Measurements from ENCODE around the gene HECW1. TPM values are rescaled to one million over a fixed set of nuclear protein-coding genes. Genes with fewer than 3 reads are reported as not detected.

The HECW1 gene
- total RNA-seq, 4 donors from 2014 or later: 0.83 to 3.9 (median 2.7) TPM; not detected in 1

DNA sequence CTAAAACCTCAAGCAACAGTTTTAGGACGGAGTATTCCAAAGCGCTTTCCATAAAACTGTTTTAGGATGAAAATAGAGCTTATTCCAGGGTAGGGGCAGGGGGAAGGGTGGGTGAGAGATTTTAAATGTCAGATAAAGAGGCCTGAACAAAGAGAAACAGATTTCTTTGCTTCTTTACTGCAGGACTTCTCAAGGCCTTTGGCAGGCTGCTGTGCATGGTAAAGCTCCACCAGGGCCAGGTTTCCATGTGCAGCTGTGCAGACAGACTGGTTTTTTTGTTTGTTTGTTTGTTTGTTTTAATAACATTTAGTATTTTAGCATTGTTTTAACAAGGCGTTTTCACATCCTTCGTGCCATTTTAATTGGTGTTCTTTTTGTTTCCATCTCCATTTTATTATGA is 26.3 kb downstream of the HECW1 start:
- H3K36me3 ChIP-seq: no peaks in the 10 kb centered on the region

GRCh38 chr7:43139137-43139536 is 26.7 kb downstream of the HECW1 start:
- no peak for TF ChIP-seq CTCF (IDR thresholded peaks at IDR 0.05)
- TF ChIP-seq POLR2A (IDR thresholded peaks at IDR 0.05): no peak
- Histone ChIP-seq H3K9me3 (no peaks in the 10 kb centered on the region), H3K27ac (no peak overlapping the region), H3K27me3 (no peaks in the 10 kb centered on the region), H3K4me1 (no peaks in the 10 kb centered on the region), H3K36me3 (no peaks in the 10 kb centered on the region), H3K4me3 (no peak overlapping the region)
- DNase-seq: no peak

More for the DNA sequence above, 26.3 kb downstream of the HECW1 start:
- no peaks in the 10 kb centered on the region for H3K27me3 ChIP-seq
- H3K27ac ChIP-seq: no peak overlapping the region
- no peak for DNase-seq
- no peak overlapping the region for H3K4me3 ChIP-seq
- no peaks in the 10 kb centered on the region for H3K9me3 ChIP-seq
- TF ChIP-seq POLR2A (IDR thresholded peaks at IDR 0.05) (no peak), CTCF (IDR thresholded peaks at IDR 0.05) (no peak)
- H3K4me1 ChIP-seq: no peaks in the 10 kb centered on the region

DNA sequence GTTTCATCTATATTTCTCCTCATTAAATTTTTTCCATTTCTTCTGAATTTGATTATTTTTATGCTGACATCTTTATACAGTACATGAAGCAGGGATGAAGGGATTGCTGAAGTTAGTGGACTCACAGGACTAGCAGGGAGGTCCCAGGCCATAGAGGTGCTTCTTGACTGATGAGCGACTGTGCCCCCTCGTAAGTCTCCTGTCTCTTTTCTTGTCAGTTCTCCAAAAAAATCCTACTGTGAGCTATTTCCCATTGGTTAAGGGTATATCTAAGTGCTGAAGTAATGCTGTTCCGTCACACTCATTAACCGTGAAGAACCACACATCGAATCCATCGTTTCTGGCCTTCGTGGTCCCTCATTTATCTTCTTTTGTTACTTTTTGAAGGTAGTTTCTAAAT is 27.7 kb downstream of the HECW1 start:
- no peaks in the 10 kb centered on the region for H3K4me1 ChIP-seq
- no peak for TF ChIP-seq POLR2A (IDR thresholded peaks at IDR 0.05)
- no peak for TF ChIP-seq CTCF (IDR thresholded peaks at IDR 0.05)
- no peak overlapping the region for H3K27ac ChIP-seq
- no peaks in the 10 kb centered on the region for H3K9me3 ChIP-seq
- H3K27me3 ChIP-seq: no peaks in the 10 kb centered on the region
- DNase-seq: no peak
- H3K4me3 ChIP-seq: no peak overlapping the region
- no peaks in the 10 kb centered on the region for H3K36me3 ChIP-seq

DNA sequence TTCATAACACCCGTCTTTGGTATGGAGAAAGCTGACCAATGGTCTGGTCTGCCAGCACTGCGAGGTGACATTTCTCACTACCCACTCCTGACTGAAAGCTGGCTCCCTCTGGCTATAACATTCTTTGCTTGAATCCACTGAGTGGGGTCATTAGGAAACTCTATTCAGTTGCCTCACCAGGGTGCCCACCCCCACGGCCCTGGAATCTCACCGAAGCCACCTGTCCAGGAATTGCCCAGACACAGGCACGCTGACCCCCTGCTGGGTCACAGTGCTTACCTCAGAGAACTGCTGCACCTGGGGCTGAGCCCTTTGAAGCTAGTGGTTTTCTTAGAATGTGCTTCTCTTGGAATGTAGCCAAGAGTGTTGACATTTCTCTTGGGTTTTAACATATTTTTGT is 28.6 kb downstream of the HECW1 start:
- H3K4me1 ChIP-seq: no peaks in the 10 kb centered on the region
- H3K4me3 ChIP-seq: no peak overlapping the region
- DNase-seq: no peak
- no peak for TF ChIP-seq CTCF (IDR thresholded peaks at IDR 0.05)
- no peak for TF ChIP-seq POLR2A (IDR thresholded peaks at IDR 0.05)
- H3K27me3 ChIP-seq: no peaks in the 10 kb centered on the region
- H3K27ac ChIP-seq: no peak overlapping the region
- H3K36me3 ChIP-seq: no peaks in the 10 kb centered on the region
- no peaks in the 10 kb centered on the region for H3K9me3 ChIP-seq

- Histone ChIP-seq H3K9me3 (no peaks in the 10 kb centered on the region), H3K27me3 (no peaks in the 10 kb centered on the region), H3K27ac (no peak overlapping the region), H3K4me3 (no peak overlapping the region), H3K36me3 (no peaks in the 10 kb centered on the region), H3K4me1 (no peaks in the 10 kb centered on the region)
- TF ChIP-seq POLR2A (IDR thresholded peaks at IDR 0.05) (no peak), CTCF (IDR thresholded peaks at IDR 0.05) (no peak)
- DNase-seq: no peak
Measured at GRCh38 chr7:43142703-43143102, 30.3 kb downstream of the HECW1 start.

DNA sequence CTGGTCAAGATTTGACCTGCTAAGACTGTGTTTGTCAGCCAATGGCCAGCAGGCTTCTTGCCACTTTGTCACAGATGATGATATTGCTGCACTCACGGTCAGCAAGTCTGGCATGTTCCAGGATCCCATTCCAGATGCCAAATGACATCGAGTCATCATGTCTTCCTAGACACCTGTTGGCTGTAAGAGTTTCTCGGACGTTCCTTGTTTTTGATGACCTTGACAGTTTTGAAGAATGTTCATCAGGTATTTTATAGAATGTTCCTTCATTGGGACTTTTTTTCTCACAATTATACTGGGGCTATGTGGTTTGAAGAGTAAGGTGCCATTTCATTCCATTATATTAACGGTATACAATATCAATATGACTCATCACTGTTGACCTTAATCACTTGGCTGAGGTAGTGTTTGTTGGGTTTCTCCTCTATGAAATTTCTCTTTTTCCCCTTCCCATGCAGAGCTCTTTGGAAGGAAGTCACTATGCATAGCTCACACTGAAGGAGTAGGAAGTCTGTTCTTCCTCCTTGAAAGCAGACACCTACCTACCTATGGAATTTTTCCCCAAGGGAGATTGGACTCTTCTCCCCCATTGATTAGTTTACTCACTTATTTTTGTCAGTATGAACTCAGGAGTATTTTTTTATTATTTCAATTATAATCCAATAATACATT is 31.6 kb downstream of the HECW1 start:
- H3K27me3 ChIP-seq: no peaks in the 10 kb centered on the region

More for the DNA sequence above, 31.6 kb downstream of the HECW1 start:
- no peaks in the 10 kb centered on the region for H3K9me3 ChIP-seq
- H3K27ac ChIP-seq: no peak overlapping the region
- DNase-seq: no peak
- TF ChIP-seq CTCF (IDR thresholded peaks at IDR 0.05) (no peak), POLR2A (IDR thresholded peaks at IDR 0.05) (no peak)
- H3K4me1 ChIP-seq: no peaks in the 10 kb centered on the region
- H3K36me3 ChIP-seq: no peaks in the 10 kb centered on the region
- H3K4me3 ChIP-seq: no peak overlapping the region
